ENCODE data around the gene CNKSR2. TPM values are rescaled to one million over a fixed set of nuclear protein-coding genes. Genes with fewer than 3 reads are reported as not detected.

CNKSR2 gene
- total and polyA plus RNA-seq, 2 of the 13 experiments (the other 11 are each of a cell fraction or from before 2014, with no cell fraction given): not detected

DNA sequence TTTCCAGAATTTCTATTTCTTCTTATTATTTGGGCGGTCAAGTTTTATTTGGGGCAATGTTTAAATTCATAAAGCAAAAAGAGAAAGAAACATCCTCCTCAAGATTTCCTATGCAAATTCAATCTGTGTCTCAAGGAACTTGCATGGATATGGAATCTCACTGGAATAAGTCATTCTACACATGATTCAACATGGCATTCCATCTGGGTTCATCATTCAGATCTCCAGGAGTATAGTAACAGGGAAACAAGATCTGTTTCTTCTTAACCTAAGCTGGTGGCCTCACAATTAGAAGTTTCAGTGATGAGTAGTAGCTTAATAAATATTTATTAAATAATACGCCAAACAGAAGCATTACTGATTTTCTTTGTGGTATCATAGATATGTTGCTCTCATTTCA is 264.1 kb downstream of the CNKSR2 start (continued):
- TF ChIP-seq, protein P1, sequence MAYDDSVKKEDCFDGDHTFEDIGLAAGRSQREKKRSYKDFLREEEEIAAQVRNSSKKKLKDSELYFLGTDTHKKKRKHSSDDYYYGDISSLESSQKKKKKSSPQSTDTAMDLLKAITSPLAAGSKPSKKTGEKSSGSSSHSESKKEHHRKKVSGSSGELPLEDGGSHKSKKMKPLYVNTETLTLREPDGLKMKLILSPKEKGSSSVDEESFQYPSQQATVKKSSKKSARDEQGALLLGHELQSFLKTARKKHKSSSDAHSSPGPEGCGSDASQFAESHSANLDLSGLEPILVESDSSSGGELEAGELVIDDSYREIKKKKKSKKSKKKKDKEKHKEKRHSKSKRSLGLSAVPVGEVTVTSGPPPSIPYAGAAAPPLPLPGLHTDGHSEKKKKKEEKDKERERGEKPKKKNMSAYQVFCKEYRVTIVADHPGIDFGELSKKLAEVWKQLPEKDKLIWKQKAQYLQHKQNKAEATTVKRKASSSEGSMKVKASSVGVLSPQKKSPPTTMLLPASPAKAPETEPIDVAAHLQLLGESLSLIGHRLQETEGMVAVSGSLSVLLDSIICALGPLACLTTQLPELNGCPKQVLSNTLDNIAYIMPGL (CRISPR knock-in tag; IDR thresholded peaks at IDR 0.05; ENCODE audit: borderline replicate concordance in 1 of 2, low read depth in 1 of 2): no peak

DNA sequence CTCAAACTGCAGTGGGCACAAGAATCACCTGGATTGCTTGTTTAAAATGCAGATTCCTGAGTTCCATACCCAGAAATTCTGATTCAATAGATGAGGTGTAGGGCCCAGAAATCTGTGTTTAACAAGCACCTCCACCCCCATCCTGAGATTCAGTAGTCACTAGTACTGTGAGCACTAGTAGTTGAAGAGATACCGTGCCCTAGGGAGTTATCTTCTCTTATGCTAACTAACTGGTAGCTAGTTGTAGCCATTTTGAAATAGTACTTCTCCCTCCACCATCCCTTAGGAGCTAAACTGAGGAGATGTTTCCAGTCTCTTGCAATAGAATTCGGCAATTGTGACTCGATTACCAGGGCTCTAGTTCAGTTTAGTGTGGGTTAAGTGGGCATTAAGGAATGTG is 265.6 kb downstream of the CNKSR2 start:
- DNase-seq (ENCODE audit: low spot score) (no peak), ATAC-seq (no peak), FAIRE-seq (no peak)
- in situ Hi-C loops (cut with HindIII; ENCODE audit: extremely low pct_ligation_motif_present, low pct_unique_long_range_greater_than_20kb): no loop called here
- BruUV-seq (replicated peaks): no TSS peak
- no peak overlapping the region for H3K27ac ChIP-seq (ENCODE audit: extremely low read length, insufficient read depth, low read length)
- H3K4me2 ChIP-seq (ENCODE audit: low read depth, low read length): no peak overlapping the region
- ChIA-PET POLR2A (no interaction called here), CTCF (ENCODE audit: low intra/inter-chr PET ratio, low total read pairs) (no interaction called here)
- intact Hi-C loops (cut with micrococcal nuclease; ENCODE audit: unreplicated experiment): no loop called here
- WGBS (ENCODE audit: low lambda C conversion rate): 0% methylated on average over 2 of the region's 3 CpGs
- H2AFZ ChIP-seq (ENCODE audit: low read length): no peak overlapping the region
- no peaks in the 10 kb centered on the region for H3K4me1 ChIP-seq (ENCODE audit: insufficient read depth, low read length)
- H3K27me3 ChIP-seq (ENCODE audit: control insufficient read depth in 1 of 2, insufficient read depth in 2 of 2, low read length in 2 of 2): no peaks in the 10 kb centered on the region
- H3K9me3 ChIP-seq (ENCODE audit: low read length): no peaks in the 10 kb centered on the region
- H3K79me2 ChIP-seq (ENCODE audit: insufficient read depth, low read length): no peaks in the 10 kb centered on the region
- no peaks in the 10 kb centered on the region for H3K36me3 ChIP-seq (replicated peaks in 1 of 2; ENCODE audit: control insufficient read depth in 1 of 2, insufficient read depth in 2 of 2, low read length in 2 of 2)
- TF ChIP-seq SP5 (CRISPR knock-in tag; IDR thresholded peaks at IDR 0.05; ENCODE audit: borderline replicate concordance, low read depth) (no peak), ZNF33B (CRISPR knock-in tag; IDR thresholded peaks at IDR 0.05) (no peak), PCBP1 (IDR thresholded peaks at IDR 0.05; ENCODE audit: borderline replicate concordance, low read depth, low read length) (no peak), SCMH1 (CRISPR knock-in tag; IDR thresholded peaks at IDR 0.05; ENCODE audit: borderline replicate concordance) (no peak)
- TF ChIP-seq, protein P2, sequence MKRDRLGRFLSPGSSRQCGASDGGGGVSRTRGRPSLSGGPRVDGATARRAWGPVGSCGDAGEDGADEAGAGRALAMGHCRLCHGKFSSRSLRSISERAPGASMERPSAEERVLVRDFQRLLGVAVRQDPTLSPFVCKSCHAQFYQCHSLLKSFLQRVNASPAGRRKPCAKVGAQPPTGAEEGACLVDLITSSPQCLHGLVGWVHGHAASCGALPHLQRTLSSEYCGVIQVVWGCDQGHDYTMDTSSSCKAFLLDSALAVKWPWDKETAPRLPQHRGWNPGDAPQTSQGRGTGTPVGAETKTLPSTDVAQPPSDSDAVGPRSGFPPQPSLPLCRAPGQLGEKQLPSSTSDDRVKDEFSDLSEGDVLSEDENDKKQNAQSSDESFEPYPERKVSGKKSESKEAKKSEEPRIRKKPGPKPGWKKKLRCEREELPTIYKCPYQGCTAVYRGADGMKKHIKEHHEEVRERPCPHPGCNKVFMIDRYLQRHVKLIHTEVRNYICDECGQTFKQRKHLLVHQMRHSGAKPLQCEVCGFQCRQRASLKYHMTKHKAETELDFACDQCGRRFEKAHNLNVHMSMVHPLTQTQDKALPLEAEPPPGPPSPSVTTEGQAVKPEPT (CRISPR knock-in tag; IDR thresholded peaks at IDR 0.05; ENCODE audit: low read depth): no peak
- TF ChIP-seq, protein P3, sequence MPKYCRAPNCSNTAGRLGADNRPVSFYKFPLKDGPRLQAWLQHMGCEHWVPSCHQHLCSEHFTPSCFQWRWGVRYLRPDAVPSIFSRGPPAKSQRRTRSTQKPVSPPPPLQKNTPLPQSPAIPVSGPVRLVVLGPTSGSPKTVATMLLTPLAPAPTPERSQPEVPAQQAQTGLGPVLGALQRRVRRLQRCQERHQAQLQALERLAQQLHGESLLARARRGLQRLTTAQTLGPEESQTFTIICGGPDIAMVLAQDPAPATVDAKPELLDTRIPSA (CRISPR knock-in tag; IDR thresholded peaks at IDR 0.05; ENCODE audit: borderline replicate concordance): no peak
- H4K20me1 ChIP-seq (ENCODE audit: insufficient read depth, low read length): no peaks in the 10 kb centered on the region
- H3K4me3 ChIP-seq (replicated peaks in 1 of 3; ENCODE audit: insufficient read depth in 1 of 3, low read depth in 2 of 3, low read length in 3 of 3): no peak overlapping the region
- no peak overlapping the region for H3K9ac ChIP-seq (ENCODE audit: insufficient read depth, low read depth, low read length)

All from HepG2 (cell line).